Measurements from ENCODE around the gene ATG101. TPM values are rescaled to one million over a fixed set of nuclear protein-coding genes. Genes with fewer than 3 reads are reported as not detected.

The ATG101 gene
- total and polyA plus RNA-seq, 9 of the 15 experiments (the other 6 are each of a cell fraction or from before 2014, with no cell fraction given) = 2.9 to 52.4 (median 29.7) TPM

GRCh38 chr12:52062167-52063081, 7.4 kb upstream of the ATG101 start:
- no peak for DNase-seq (ENCODE audit: extremely low read depth in 1 of 4, low spot score in 3 of 4)
- no peaks in the 10 kb centered on the region for H4K20me1 ChIP-seq (replicated peaks; ENCODE audit: control insufficient read depth, insufficient read depth, low read length)
- no TSS peak for BruUV-seq (replicated peaks)
- H2AFZ ChIP-seq (ENCODE audit: low read depth, low read length) = no peak overlapping the region
- H3K9me3 ChIP-seq (replicated peaks; ENCODE audit: control insufficient read depth, insufficient read depth, low read depth, low read length) = no peaks in the 10 kb centered on the region
- H3K79me2 ChIP-seq (ENCODE audit: control insufficient read depth, insufficient read depth, low read length) = no peaks in the 10 kb centered on the region
- H3K27ac ChIP-seq (ENCODE audit: extremely low read depth, low read depth, low read length) = no peak overlapping the region
- H3K4me2 ChIP-seq (ENCODE audit: insufficient read depth, low read length) = no peak overlapping the region
- CTCF ChIA-PET (ENCODE audit: low intra/inter-chr PET ratio) = no interaction called here
- intact Hi-C loops (cut with micrococcal nuclease) = no loop called here
- no peak for TF ChIP-seq SMARCC2 (IDR thresholded peaks at IDR 0.05; ENCODE audit: low read depth)
- no peak for TF ChIP-seq CREB1 (IDR thresholded peaks at IDR 0.05)
- TF ChIP-seq CREB1 (CRISPR knock-in tag; IDR thresholded peaks at IDR 0.05) = no peak
- no peak for TF ChIP-seq THRAP3 (IDR thresholded peaks at IDR 0.05; ENCODE audit: borderline replicate concordance)
- TF ChIP-seq THAP12 (CRISPR knock-in tag; IDR thresholded peaks at IDR 0.05) = no peak
- TF ChIP-seq ETS2 (tag; IDR thresholded peaks at IDR 0.05; ENCODE audit: borderline replicate concordance, poor library complexity, severe bottlenecking) = no peak
- TF ChIP-seq CREBBP (IDR thresholded peaks at IDR 0.05; ENCODE audit: low read depth, low read length) = no peak
- no peak for TF ChIP-seq SPI1 (IDR thresholded peaks at IDR 0.05; ENCODE audit: borderline replicate concordance, low read depth, low read length)
- TF ChIP-seq CBFA2T2 (conservative IDR thresholded peaks at IDR 0.05) = no peak
- no peak for TF ChIP-seq ZFP1 (CRISPR knock-in tag; IDR thresholded peaks at IDR 0.05)
- TF ChIP-seq ZNF143 (CRISPR knock-in tag; IDR thresholded peaks at IDR 0.05) = no peak
- TF ChIP-seq PHF21A (IDR thresholded peaks at IDR 0.05; ENCODE audit: borderline replicate concordance, low read depth) = no peak
- TF ChIP-seq CEBPB (tag; IDR thresholded peaks at IDR 0.05) = no peak
- TF ChIP-seq ZNF79 (CRISPR knock-in tag; IDR thresholded peaks at IDR 0.05; ENCODE audit: low read depth) = no peak
- TF ChIP-seq PHB (CRISPR knock-in tag; IDR thresholded peaks at IDR 0.05) = no peak
- TF ChIP-seq LEF1 (IDR thresholded peaks at IDR 0.05) = no peak
- TF ChIP-seq CREB3L1 (IDR thresholded peaks at IDR 0.05; ENCODE audit: borderline replicate concordance, low read depth) = no peak
- no peak for TF ChIP-seq KHSRP (IDR thresholded peaks at IDR 0.05)
- no peak for TF ChIP-seq RBM15 (IDR thresholded peaks at IDR 0.05; ENCODE audit: insufficient read depth, low read length)
- no peak for TF ChIP-seq PCBP2 (IDR thresholded peaks at IDR 0.05; ENCODE audit: low read depth, low read length, poor library complexity, severe bottlenecking)
- H3K4me1 ChIP-seq (replicated peaks in 1 of 2; ENCODE audit: control insufficient read depth in 2 of 2, insufficient read depth in 2 of 2, low read length in 2 of 2) = peaks cover 9 to 33% of the 10 kb centered on the region in 2 experiments; a peak in 4 of 5 replicates
- H3K9me1 ChIP-seq (ENCODE audit: control insufficient read depth, insufficient read depth, low read length) = no peaks in the 10 kb centered on the region
- WGBS (ENCODE audit: insufficient coverage, low coverage, missing lambda C conversion rate) = 62% methylated on average over 5 of the region's 6 CpGs
- in situ Hi-C loops (cut with MboI) = no loop called here
- POLR2A ChIA-PET = interaction anchor here (0.7 to 1.4 kb wide), 3 partner anchors 9 to 30 kb away, joined by 3 to 5 read pairs (median 4); no protein-coding TSS in a partner anchor
- peaks cover 0 to 5% of the 10 kb centered on the region in 2 experiments; a peak in 2 of 5 replicates for H3K27me3 ChIP-seq (ENCODE audit: control insufficient read depth in 2 of 2, insufficient read depth in 2 of 2, low read length in 2 of 2)
- H3K9ac ChIP-seq (ENCODE audit: insufficient read depth in 1 of 2, low read depth in 2 of 2, low read length in 2 of 2) = peak overlapping the region in 1 of 2 experiments; percentile 78; a peak in 2 of 4 replicates
- no peak overlapping the region for H3K4me3 ChIP-seq
- H3K36me3 ChIP-seq (ENCODE audit: control insufficient read depth, insufficient read depth, low read length) = no peaks in the 10 kb centered on the region
- no peak for FAIRE-seq
- ATAC-seq = no peak

Data from K562 (cell line).